Bronchial epithelial cell (primary cell): ENCODE measurements around the gene IMP4. TPM values are rescaled to one million over a fixed set of nuclear protein-coding genes. Genes with fewer than 3 reads are reported as not detected.
A peak's percentile ranks its signal among the peaks of the same experiment; 100 is the strongest.

Experiments used
- DNase-seq: peaks from one replicate; pipeline ENCODE4 v3.0.0-alpha.2; 2010; ENCODE audit warnings: low read depth
- FAIRE-seq: peaks from 2 replicates; lab custom pipeline; 2011; peaks lifted over from hg19 to GRCh38; lab: Jason Lieb, UNC
- H3K27me3 ChIP-seq: 2 replicates; pipeline ENCODE4 v1.5.1; 2011; ENCODE audit warnings: low read length; ENCODE audit not compliant: control insufficient read depth, insufficient read depth
- H3K36me3 ChIP-seq: 2 replicates; pipeline ENCODE4 v1.5.1; 2011; ENCODE audit warnings: low read length; ENCODE audit not compliant: control insufficient read depth, insufficient read depth
- H3K4me3 ChIP-seq: 2 replicates; pipeline ENCODE4 v1.5.1; 2011; ENCODE audit warnings: mild to moderate bottlenecking, low read depth, low read length, control low read depth
- total RNA-seq: library from RNA; depleted of rRNA; stranded (reverse); fragments of >200 nt; gene quantifications from 2 replicates; pipeline ENCODE4 v1.2.1, GENCODE V29; 2014
- TF ChIP-seq, protein P1 (sequence below): IDR thresholded peaks from 2 replicates; pipeline ENCODE4 v1.5.1; 2011; ENCODE audit warnings: mild to moderate bottlenecking, moderate library complexity, low read length, control low read depth, inconsistent platforms; ENCODE audit not compliant: insufficient read depth, severe bottlenecking

The IMP4 gene, protein sequence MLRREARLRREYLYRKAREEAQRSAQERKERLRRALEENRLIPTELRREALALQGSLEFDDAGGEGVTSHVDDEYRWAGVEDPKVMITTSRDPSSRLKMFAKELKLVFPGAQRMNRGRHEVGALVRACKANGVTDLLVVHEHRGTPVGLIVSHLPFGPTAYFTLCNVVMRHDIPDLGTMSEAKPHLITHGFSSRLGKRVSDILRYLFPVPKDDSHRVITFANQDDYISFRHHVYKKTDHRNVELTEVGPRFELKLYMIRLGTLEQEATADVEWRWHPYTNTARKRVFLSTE
- total RNA-seq = 145 and 173 TPM in 2 replicates

DNA sequence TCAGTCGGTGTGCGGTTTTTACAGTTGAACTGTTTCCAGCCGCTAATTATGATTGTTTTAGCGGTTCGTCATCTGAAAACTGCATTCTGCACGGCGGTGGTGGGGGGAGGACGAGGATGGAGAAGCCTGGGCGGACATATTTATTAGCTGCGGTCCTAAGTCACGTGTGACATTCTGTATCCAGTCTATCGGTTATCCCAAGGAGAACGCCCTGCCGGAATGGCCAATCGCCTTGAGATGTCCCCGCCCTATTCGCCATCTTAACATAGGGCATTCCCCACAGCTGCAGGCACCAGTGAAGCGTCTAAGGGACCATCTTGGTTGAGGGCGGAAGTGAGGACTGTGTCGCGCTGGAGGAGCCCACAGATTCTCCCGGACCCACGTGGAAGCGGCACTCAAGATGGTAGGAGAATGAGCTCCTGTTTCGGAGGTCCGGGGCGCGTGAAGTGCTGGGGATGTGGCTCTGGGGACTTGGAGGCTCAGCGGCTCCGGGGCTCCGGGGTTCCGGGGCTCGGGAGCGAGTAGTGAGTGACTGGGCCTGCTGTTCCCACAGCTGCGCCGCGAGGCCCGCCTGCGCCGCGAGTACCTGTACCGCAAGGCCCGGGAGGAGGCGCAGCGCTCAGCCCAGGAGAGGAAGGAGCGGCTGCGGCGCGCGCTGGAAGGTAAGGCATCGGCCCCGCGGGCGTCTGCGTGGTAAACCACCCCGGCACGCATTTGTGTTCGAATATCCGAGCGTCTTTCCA, at the start of gene IMP4:
IMP4 (plus strand) TSS at position 365 of the 743 bp plus-strand sequence; CDS start at position 401, 36 bp downstream.
- Histone ChIP-seq H3K36me3 (peaks cover 18% of the 10 kb centered on the region), H3K27me3 (no peaks in the 10 kb centered on the region), H3K4me3 (peak within 1 kb of the TSS; percentile 84)
- FAIRE-seq = no peak
- TF ChIP-seq, protein P1, sequence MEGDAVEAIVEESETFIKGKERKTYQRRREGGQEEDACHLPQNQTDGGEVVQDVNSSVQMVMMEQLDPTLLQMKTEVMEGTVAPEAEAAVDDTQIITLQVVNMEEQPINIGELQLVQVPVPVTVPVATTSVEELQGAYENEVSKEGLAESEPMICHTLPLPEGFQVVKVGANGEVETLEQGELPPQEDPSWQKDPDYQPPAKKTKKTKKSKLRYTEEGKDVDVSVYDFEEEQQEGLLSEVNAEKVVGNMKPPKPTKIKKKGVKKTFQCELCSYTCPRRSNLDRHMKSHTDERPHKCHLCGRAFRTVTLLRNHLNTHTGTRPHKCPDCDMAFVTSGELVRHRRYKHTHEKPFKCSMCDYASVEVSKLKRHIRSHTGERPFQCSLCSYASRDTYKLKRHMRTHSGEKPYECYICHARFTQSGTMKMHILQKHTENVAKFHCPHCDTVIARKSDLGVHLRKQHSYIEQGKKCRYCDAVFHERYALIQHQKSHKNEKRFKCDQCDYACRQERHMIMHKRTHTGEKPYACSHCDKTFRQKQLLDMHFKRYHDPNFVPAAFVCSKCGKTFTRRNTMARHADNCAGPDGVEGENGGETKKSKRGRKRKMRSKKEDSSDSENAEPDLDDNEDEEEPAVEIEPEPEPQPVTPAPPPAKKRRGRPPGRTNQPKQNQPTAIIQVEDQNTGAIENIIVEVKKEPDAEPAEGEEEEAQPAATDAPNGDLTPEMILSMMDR = peak; percentile 59
- peak; percentile 99 for DNase-seq

DNA sequence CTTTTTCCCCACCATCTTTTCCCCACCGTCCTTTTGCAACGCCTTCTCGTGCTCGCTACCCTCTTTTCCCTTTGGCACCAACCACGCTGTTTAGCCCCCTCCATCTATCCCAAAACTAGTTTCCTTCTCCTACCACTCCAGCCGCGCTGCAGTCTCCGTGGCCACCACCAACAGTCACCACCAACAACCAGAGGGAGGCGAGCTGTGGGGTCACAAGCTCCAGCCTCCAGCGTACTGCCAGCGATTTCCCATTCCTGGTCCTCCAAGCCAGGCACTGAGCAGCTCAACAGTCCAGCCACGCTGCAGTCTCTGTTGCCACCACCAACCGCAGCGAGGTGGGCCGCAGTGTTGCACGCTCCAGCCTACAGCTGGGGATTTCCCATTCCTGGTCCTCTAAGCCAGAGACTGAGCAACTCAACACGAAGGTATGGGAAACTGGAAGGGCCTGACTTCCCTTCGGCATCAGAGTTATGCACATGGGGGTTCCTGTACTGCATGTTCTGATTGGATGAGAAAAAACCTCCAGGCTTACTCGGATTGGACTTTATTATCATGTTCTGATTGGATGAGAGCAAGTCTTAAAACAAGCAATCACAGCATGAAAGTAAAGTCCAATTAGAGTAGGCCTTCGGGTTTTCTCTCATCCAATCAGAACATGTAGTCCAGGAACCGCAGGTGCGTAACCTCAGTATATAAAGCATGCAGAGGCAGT, 42.3 kb upstream of the IMP4 start:
- FAIRE-seq (no peak), DNase-seq (no peak)
- Histone ChIP-seq H3K27me3 (no peaks in the 10 kb centered on the region), H3K4me3 (no peak overlapping the region), H3K36me3 (no peaks in the 10 kb centered on the region)
- TF ChIP-seq, protein P1 = no peak

DNA sequence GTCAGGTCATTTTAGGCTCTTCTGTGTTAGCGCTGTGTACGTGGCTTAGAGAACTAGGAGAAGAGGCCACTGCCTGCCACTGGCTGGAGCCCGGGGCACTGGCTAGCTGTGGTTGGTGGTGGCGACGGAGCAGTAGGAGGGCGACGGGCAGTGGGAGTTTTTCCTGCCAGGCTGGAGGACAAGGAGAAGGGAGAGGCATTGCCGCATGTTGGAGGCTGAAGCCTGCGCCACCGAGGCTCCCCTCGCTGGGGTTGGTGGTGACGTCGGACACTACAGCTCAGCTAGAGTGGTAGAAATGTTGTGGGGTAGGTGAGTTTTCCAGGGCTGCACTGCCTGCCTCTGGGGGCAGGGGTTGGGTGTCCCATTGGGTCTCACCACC, 41.7 kb upstream of the IMP4 start:
- FAIRE-seq (no peak), DNase-seq (no peak)
- Histone ChIP-seq H3K36me3 (no peaks in the 10 kb centered on the region), H3K27me3 (no peaks in the 10 kb centered on the region), H3K4me3 (no peak overlapping the region)
- TF ChIP-seq, protein P1 = no peak

DNA sequence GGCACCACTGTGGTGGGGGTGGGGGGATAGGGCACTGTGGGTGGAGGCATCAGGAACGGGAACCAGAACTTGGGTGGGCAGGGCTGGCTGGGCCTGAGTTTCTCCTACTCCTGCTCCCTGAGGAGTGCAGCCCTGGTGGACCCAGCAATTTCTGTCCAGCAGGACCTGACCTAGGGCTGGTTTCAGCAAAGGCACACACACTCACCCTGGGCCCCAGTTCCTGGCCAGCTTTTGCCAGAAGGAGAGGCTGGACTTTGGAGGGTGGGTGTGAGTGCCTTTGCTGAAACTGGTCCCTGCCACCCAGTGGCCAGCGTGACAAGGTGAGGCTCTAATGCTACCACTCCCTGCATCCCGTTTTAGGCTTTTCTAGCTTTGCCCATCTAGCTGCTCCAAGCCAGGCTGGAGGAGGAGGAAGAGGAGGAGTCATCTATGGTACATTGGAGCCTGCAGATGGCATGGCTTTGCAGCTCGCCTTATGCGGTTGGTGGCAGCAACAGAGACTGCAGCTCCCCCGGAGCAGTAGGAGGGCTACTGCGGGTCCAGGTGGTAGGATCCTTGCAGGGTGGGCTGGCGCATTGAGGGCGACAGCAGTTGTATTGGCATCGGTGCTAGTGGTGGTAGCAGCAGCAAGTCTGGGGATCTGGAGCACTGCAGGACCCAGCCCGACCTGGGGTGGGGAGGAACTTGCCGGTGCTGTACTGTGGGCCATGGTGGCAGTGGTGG, 40.4 kb upstream of the IMP4 start:
- H3K27me3 ChIP-seq = no peaks in the 10 kb centered on the region
- TF ChIP-seq, protein P1 = no peak
- H3K4me3 ChIP-seq = no peak overlapping the region
- no peaks in the 10 kb centered on the region for H3K36me3 ChIP-seq
- FAIRE-seq = no peak
- DNase-seq = no peak

DNA sequence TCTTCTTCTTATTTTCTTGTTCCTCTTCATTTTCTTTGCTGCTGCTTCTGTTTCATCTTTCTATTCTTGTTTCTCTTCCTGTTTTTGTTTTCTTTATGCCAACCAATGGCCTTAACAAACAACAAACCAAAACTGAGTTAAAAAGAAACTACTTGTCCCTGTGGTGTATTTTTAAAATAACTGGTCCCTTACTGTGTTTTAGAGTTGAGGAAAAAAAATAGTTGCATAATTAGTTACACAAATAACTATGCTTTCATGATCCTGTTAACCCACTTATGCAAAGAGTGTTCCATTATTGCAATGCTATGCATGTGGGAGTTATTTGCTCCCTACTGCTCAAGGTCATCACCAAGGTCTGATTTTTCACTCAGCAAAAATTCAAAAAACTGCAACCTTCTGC, 39.5 kb upstream of the IMP4 start:
- Histone ChIP-seq H3K36me3 (no peaks in the 10 kb centered on the region), H3K27me3 (no peaks in the 10 kb centered on the region), H3K4me3 (no peak overlapping the region)
- TF ChIP-seq, protein P1 = no peak
- DNase-seq (no peak), FAIRE-seq (no peak)
